Activated CD4-positive, alpha-beta memory T cell treated with anti-CD3 and anti-CD28 coated beads for 36 hours (primary cell): ENCODE results near the gene JMJD6. TPM values are rescaled to one million over a fixed set of nuclear protein-coding genes. Genes with fewer than 3 reads are reported as not detected.
A peak's percentile ranks its signal among the peaks of the same experiment; 100 is the strongest.
"Not testable (repeated sequence)": the region's sequence is repeated elsewhere in the genome, so short reads cannot be mapped to it uniquely, and the experiment has no call there.

Source experiments
- CTCF ChIA-PET: fragments of 350-600 bp; sonication (Branson Sonifier 250); formaldehyde crosslinking; loops from one replicate; lab custom pipeline; 2021; ENCODE audit warnings: antibody characterized with exemption, inconsistent platforms; lab: Charles Lee
- POLR2A ChIA-PET: fragments of 350-600 bp; sonication (Branson Sonifier 250); formaldehyde crosslinking; loops from one replicate; lab custom pipeline; 2021; ENCODE audit warnings: antibody characterized with exemption; lab: Charles Lee
- DNase-seq: peaks from one replicate; pipeline ENCODE4 v3.0.0-alpha.2; 2020
- H3K27ac Mint-ChIP-seq: one replicate; pipeline ENCODE4 v1.8.0; 2021; ENCODE audit warnings: mixed read lengths
- H3K27me3 Mint-ChIP-seq: one replicate; pipeline ENCODE4 v1.8.0; 2021; ENCODE audit warnings: mixed read lengths
- H3K36me3 Mint-ChIP-seq: one replicate; pipeline ENCODE4 v1.8.0; 2021; ENCODE audit warnings: mixed read lengths
- H3K4me1 Mint-ChIP-seq: one replicate; pipeline ENCODE4 v1.8.0; 2021; ENCODE audit warnings: low read depth, mixed read lengths
- H3K4me3 Mint-ChIP-seq: one replicate; pipeline ENCODE4 v1.8.0; 2021; ENCODE audit warnings: mild to moderate bottlenecking, mixed read lengths
- H3K9me3 Mint-ChIP-seq: one replicate; pipeline ENCODE4 v1.8.0; 2021; ENCODE audit warnings: mixed read lengths
- intact Hi-C: fragments of 100-400 bp; cut with micrococcal nuclease; formaldehyde crosslinking; loops from one replicate; pipeline ENCODE4 v1.15.1; 2023
- total RNA-seq, 2 experiments: library from RNA; stranded (reverse); gene quantifications; one replicate each; pipeline ENCODE4 v1.2.3, GENCODE V29; 2021

The JMJD6 gene
- total RNA-seq, 2 experiments from 2014 or later, result 53.4 to 56.6 TPM

GRCh38 chr17:76726776-76727718 is 641 bp upstream of the JMJD6 start, which contains the start of gene METTL23:
METTL23 (plus strand) TSS chr17:76726839; CDS start chr17:76729711, 2,872 bp downstream.
- ChIA-PET POLR2A (interaction anchor here (1.1 to 4.3 kb wide), 6 partner anchors 10 to 169 kb away, joined by 3 to 79 read pairs (median 5); partner anchors contain the start of genes MFSD11 and SRSF2), CTCF (interaction anchor here (0.8 to 1.6 kb wide), 15 partner anchors 8 to 167 kb away, joined by 3 to 10 read pairs (median 4); partner anchors contain the start of genes MFSD11 and SRSF2)
- H3K27ac Mint-ChIP-seq, result peak within 1 kb of the TSS; percentile 95
- H3K9me3 Mint-ChIP-seq, result no peaks in the 10 kb centered on the region
- DNase-seq, result peak; percentile 88
- no peaks in the 10 kb centered on the region for H3K27me3 Mint-ChIP-seq
- H3K36me3 Mint-ChIP-seq, result peaks cover 48% of the 10 kb centered on the region
- peaks cover 47% of the 10 kb centered on the region for H3K4me1 Mint-ChIP-seq
- intact Hi-C loops, result loop anchor here (1.0 to 5.0 kb wide), 8 partner anchors 10 to 944 kb away; partner anchors contain the start of genes SEC14L1 and SRSF2
- H3K4me3 Mint-ChIP-seq, result peak within 1 kb of the TSS; percentile 96

DNA sequence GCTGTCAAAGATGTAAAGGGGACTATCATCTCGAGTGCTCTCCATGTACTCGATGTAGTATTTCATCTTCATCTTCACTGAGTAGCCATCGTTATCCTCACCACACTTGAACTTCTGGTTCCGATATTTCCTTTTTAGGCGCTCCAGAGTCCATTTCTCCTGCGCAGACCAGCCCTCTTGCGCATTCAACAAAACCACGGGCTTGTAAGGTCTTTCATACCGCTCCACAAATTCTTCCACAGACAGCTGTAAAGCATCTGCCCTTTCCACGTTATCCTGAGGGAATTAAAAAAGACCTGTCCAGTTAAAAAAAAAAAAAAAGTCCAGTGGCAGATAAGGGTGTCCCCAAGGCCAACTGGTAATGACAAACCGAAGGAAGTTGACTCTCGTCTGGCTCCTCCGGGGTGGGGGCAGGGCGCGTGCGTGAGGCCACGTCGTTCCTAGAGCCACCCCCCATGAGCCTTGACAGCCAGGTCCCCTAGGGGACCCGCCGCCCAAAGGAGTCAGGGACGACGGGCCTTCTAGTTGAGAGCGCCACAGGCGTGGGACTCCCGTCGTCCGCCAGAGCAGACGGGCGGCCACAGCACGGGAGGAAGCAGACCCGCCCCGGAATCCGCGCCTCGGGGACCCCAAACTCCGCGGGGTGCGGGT is 701 bp downstream of the JMJD6 start:
- Mint-ChIP-seq H3K27ac (peak overlapping the region; percentile 90), H3K4me3 (peak overlapping the region; percentile 96), H3K9me3 (no peaks in the 10 kb centered on the region), H3K4me1 (peaks cover 44% of the 10 kb centered on the region), H3K27me3 (no peaks in the 10 kb centered on the region), H3K36me3 (peaks cover 49% of the 10 kb centered on the region)
- intact Hi-C loops, result loop anchor here (1.0 to 5.0 kb wide), 8 partner anchors 12 to 942 kb away; partner anchors contain the start of genes SEC14L1 and SRSF2
- POLR2A ChIA-PET, result interaction anchor here (1.1 to 4.3 kb wide), 3 partner anchors 9 to 125 kb away, joined by 3 to 79 read pairs (median 13); partner anchors contain the start of genes MFSD11 and SRSF2
- CTCF ChIA-PET, result interaction anchor here (0.9 to 4.4 kb wide), 3 partner anchors 9 to 14 kb away, joined by 3 to 21 read pairs (median 9); no protein-coding TSS in a partner anchor
- peak; percentile 83 for DNase-seq

GRCh38 chr17:76723812-76724211 is 2.6 kb downstream of the JMJD6 start:
- Mint-ChIP-seq H3K36me3 (peaks cover 56% of the 10 kb centered on the region), H3K4me3 (no peak overlapping the region), H3K4me1 (peaks cover 30% of the 10 kb centered on the region), H3K27ac (no peak overlapping the region), H3K9me3 (no peaks in the 10 kb centered on the region), H3K27me3 (no peaks in the 10 kb centered on the region)
- DNase-seq, result no peak
- intact Hi-C loops, result no loop called here
- CTCF ChIA-PET, result interaction anchor here (4.4 kb wide), 1 partner anchor 10 kb away, joined by 21 read pairs; no protein-coding TSS in a partner anchor
- POLR2A ChIA-PET, result interaction anchor here (1.2 kb wide), 1 partner anchor 12 kb away, joined by 3 read pairs; no protein-coding TSS in a partner anchor

DNA sequence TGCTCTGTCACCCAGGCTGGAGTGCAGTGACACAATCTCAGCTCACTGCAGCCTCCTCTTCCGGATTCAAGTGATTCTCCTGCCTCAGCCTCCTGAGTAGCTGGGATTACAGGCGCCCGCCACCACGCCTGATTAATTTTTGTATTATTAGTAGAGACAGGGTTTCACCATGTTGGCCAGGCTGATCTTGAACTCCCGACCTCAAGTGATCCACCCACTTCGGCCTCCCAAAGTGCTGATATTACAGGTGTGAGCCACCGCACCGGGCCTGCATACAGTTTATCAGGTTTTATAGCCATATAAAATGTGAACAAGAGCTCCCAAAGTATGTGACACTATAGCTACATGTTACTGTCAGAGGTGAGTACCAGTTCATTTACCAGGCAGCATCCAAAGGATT is 3.4 kb downstream of the JMJD6 start:
- intact Hi-C loops, H3K4me3 Mint-ChIP-seq, H3K27ac Mint-ChIP-seq, H3K27me3 Mint-ChIP-seq, H3K9me3 Mint-ChIP-seq, DNase-seq: not testable (repeated sequence)
- ChIA-PET CTCF (interaction anchor here (4.4 kb wide), 1 partner anchor 9 kb away, joined by 21 read pairs; no protein-coding TSS in a partner anchor), POLR2A (interaction anchor here (0.6 to 1.2 kb wide), 3 partner anchors 11 to 30 kb away, joined by 3 read pairs; no protein-coding TSS in a partner anchor)
- H3K36me3 Mint-ChIP-seq, result peaks cover 64% of the 10 kb centered on the region
- peaks cover 30% of the 10 kb centered on the region for H3K4me1 Mint-ChIP-seq

GRCh38 chr17:76722279-76722678 is 4.1 kb downstream of the JMJD6 start:
- peaks cover 63% of the 10 kb centered on the region for H3K36me3 Mint-ChIP-seq
- CTCF ChIA-PET, result interaction anchor here (4.4 kb wide), 1 partner anchor 8 kb away, joined by 21 read pairs; no protein-coding TSS in a partner anchor
- intact Hi-C loops, result no loop called here
- H3K27ac Mint-ChIP-seq, result no peak overlapping the region
- no peaks in the 10 kb centered on the region for H3K27me3 Mint-ChIP-seq
- no peak overlapping the region for H3K4me3 Mint-ChIP-seq
- no peaks in the 10 kb centered on the region for H3K9me3 Mint-ChIP-seq
- no peak for DNase-seq
- POLR2A ChIA-PET, result interaction anchor here (1.0 kb wide), 1 partner anchor 13 kb away, joined by 3 read pairs; no protein-coding TSS in a partner anchor
- peaks cover 27% of the 10 kb centered on the region for H3K4me1 Mint-ChIP-seq

DNA sequence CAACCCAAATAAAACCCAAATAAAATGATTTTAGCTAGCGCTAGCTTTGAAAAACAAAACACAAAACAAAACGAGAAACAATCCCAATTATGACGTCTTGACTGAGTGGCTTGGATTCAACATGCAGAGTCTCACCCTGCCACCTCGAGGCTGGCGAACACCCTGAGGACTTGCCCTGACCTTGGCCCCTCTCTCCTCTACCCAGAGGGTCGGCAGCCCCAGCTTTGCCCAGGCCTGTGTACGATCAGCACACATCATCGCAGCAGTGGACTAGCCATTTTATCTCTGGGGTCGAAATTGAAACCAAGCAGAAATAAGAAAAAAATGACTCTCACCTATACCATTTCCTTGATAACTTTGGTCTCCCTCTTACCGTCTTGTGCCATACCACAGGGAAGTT is 4.9 kb downstream of the JMJD6 start:
- Mint-ChIP-seq H3K27ac (no peak overlapping the region), H3K4me1 (peaks cover 31% of the 10 kb centered on the region), H3K9me3 (no peaks in the 10 kb centered on the region), H3K36me3 (peaks cover 69% of the 10 kb centered on the region), H3K27me3 (no peaks in the 10 kb centered on the region), H3K4me3 (no peak overlapping the region)
- POLR2A ChIA-PET, result no interaction called here
- intact Hi-C loops, result no loop called here
- CTCF ChIA-PET, result interaction anchor here (1.0 kb wide), 1 partner anchor 98 kb away, joined by 3 read pairs; no protein-coding TSS in a partner anchor
- DNase-seq, result no peak

GRCh38 chr17:76720941-76721340 is 5.5 kb downstream of the JMJD6 start:
- POLR2A ChIA-PET, result no interaction called here
- H3K4me3 Mint-ChIP-seq, result no peak overlapping the region
- peaks cover 71% of the 10 kb centered on the region for H3K36me3 Mint-ChIP-seq
- no peaks in the 10 kb centered on the region for H3K27me3 Mint-ChIP-seq
- intact Hi-C loops, result no loop called here
- H3K9me3 Mint-ChIP-seq, result no peaks in the 10 kb centered on the region
- H3K4me1 Mint-ChIP-seq, result peaks cover 36% of the 10 kb centered on the region
- CTCF ChIA-PET, result interaction anchor here (1.0 kb wide), 1 partner anchor 97 kb away, joined by 3 read pairs; no protein-coding TSS in a partner anchor
- no peak overlapping the region for H3K27ac Mint-ChIP-seq
- no peak for DNase-seq

GRCh38 chr17:76720211-76720610 is 6.2 kb downstream of the JMJD6 start:
- CTCF ChIA-PET, result no interaction called here
- Mint-ChIP-seq H3K4me3 (no peak overlapping the region), H3K4me1 (peaks cover 38% of the 10 kb centered on the region), H3K36me3 (peaks cover 68% of the 10 kb centered on the region), H3K27me3 (no peaks in the 10 kb centered on the region), H3K27ac (no peak overlapping the region), H3K9me3 (no peaks in the 10 kb centered on the region)
- intact Hi-C loops, result no loop called here
- no peak for DNase-seq
- POLR2A ChIA-PET, result no interaction called here

DNA sequence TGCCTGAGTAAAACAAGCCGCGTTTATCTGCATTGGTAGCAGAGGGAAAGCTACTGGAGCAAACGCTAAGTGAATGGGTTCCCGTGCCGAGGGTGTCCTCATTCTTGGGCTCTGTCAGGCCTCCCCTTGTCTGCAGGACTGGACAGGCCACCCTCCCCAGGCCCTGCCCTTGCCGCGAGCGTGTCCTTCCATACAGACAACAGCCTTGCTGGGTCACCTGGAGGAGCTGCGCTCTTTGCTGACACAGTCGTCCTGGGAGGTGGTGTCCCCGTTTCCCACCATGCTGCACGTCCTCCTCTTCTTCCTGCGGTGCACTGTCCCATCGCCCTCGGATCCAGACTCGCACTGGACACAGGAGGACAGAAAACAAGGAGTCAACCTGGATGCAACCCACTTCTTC is 7.9 kb downstream of the JMJD6 start:
- Mint-ChIP-seq H3K4me3 (no peak overlapping the region), H3K27me3 (no peaks in the 10 kb centered on the region), H3K9me3 (no peaks in the 10 kb centered on the region), H3K27ac (no peak overlapping the region), H3K4me1 (peaks cover 34% of the 10 kb centered on the region), H3K36me3 (peaks cover 64% of the 10 kb centered on the region)
- ChIA-PET CTCF (interaction anchor here (0.9 to 2.6 kb wide), 4 partner anchors 9 to 196 kb away, joined by 3 to 11 read pairs (median 4); no protein-coding TSS in a partner anchor), POLR2A (no interaction called here)
- DNase-seq, result no peak
- intact Hi-C loops, result no loop called here

DNA sequence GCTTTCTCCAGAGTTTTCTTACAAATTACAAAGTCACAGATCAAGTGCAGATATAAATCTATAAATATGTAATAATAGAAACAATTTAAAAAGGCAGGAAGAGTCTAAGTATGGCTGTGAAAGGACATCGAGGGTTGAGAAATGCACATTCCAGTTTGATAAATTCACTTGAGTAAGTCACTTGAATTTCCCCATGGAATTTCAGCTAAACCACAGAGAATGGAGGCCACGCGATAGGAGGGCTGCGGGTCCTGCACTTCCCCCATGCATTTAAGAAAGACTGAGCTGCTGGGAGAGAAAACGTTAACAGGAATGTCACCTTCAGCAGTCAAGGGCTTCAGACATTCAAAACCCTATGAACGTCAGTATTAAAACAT is 9.6 kb downstream of the JMJD6 start:
- H3K4me3 Mint-ChIP-seq, result no peak overlapping the region
- peaks cover 27% of the 10 kb centered on the region for H3K4me1 Mint-ChIP-seq
- no peak overlapping the region for H3K27ac Mint-ChIP-seq
- intact Hi-C loops, result no loop called here
- no peak for DNase-seq
- no peaks in the 10 kb centered on the region for H3K9me3 Mint-ChIP-seq
- POLR2A ChIA-PET, result interaction anchor here (2.1 kb wide), 1 partner anchor 9 kb away, joined by 13 read pairs; the partner anchor contains the start of genes JMJD6 and METTL23
- H3K27me3 Mint-ChIP-seq, result no peaks in the 10 kb centered on the region
- peaks cover 55% of the 10 kb centered on the region for H3K36me3 Mint-ChIP-seq
- CTCF ChIA-PET, result interaction anchor here (0.9 to 3.9 kb wide), 6 partner anchors 9 to 194 kb away, joined by 3 to 16 read pairs (median 6); partner anchors contain the start of genes JMJD6 and METTL23
